ENCODE data around the gene PGF. TPM values are rescaled to one million over a fixed set of nuclear protein-coding genes. Genes with fewer than 3 reads are reported as not detected.

Gene PGF
- total and polyA plus RNA-seq, 2 of the 13 experiments (the other 11 are each of a cell fraction or from before 2014, with no cell fraction given): 10.7 to 27.5 TPM

- TF ChIP-seq, protein P1, sequence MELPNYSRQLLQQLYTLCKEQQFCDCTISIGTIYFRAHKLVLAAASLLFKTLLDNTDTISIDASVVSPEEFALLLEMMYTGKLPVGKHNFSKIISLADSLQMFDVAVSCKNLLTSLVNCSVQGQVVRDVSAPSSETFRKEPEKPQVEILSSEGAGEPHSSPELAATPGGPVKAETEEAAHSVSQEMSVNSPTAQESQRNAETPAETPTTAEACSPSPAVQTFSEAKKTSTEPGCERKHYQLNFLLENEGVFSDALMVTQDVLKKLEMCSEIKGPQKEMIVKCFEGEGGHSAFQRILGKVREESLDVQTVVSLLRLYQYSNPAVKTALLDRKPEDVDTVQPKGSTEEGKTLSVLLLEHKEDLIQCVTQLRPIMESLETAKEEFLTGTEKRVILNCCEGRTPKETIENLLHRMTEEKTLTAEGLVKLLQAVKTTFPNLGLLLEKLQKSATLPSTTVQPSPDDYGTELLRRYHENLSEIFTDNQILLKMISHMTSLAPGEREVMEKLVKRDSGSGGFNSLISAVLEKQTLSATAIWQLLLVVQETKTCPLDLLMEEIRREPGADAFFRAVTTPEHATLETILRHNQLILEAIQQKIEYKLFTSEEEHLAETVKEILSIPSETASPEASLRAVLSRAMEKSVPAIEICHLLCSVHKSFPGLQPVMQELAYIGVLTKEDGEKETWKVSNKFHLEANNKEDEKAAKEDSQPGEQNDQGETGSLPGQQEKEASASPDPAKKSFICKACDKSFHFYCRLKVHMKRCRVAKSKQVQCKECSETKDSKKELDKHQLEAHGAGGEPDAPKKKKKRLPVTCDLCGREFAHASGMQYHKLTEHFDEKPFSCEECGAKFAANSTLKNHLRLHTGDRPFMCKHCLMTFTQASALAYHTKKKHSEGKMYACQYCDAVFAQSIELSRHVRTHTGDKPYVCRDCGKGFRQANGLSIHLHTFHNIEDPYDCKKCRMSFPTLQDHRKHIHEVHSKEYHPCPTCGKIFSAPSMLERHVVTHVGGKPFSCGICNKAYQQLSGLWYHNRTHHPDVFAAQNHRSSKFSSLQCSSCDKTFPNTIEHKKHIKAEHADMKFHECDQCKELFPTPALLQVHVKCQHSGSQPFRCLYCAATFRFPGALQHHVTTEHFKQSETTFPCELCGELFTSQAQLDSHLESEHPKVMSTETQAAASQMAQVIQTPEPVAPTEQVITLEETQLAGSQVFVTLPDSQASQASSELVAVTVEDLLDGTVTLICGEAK (IDR thresholded peaks at IDR 0.05): no peak
- TF ChIP-seq, protein P1 (CRISPR knock-in tag; IDR thresholded peaks at IDR 0.05): peak; percentile 37; the same call in 1 of the 2 replicates
- TF ChIP-seq PAXIP1 (CRISPR knock-in tag; conservative IDR thresholded peaks at IDR 0.05) (peak; percentile 84), FOXK2 (IDR thresholded peaks at IDR 0.05) (no peak), LBX2 (CRISPR knock-in tag; IDR thresholded peaks at IDR 0.05; ENCODE audit: borderline replicate concordance) (0 out of 2 replicates have a peak, but pooled peaks have one; percentile 63), ZBTB7A (CRISPR knock-in tag; IDR thresholded peaks at IDR 0.05) (no peak), ZNF430 (CRISPR knock-in tag; IDR thresholded peaks at IDR 0.05) (no peak), SIN3B (IDR thresholded peaks at IDR 0.05; ENCODE audit: low read length) (no peak), MATR3 (CRISPR knock-in tag; IDR thresholded peaks at IDR 0.05) (no peak), ATAD3A (CRISPR knock-in tag; IDR thresholded peaks at IDR 0.05) (no peak), NCOA1 (CRISPR knock-in tag; IDR thresholded peaks at IDR 0.05) (no peak), ZNF660 (CRISPR knock-in tag; IDR thresholded peaks at IDR 0.05; ENCODE audit: borderline replicate concordance, low read depth) (no peak)
Observed at GRCh38 chr14:74945852-74946658, 9.3 kb downstream of the PGF start (continued).
